Ishikawa (cell line): Measurements from ENCODE around the gene SNX19.

ENCODE experiments used
- CEBPB ChIP-seq: IDR thresholded peaks from 2 replicates; pipeline ENCODE4 v1.6.1; 2012
- CREB1 ChIP-seq: IDR thresholded peaks from 2 replicates; pipeline ENCODE4 v1.6.1; 2012; ENCODE audit warnings: low read depth
- EGR1 ChIP-seq: IDR thresholded peaks from 2 replicates; pipeline ENCODE4 v1.6.1; 2012
- EP300 ChIP-seq: IDR thresholded peaks from 2 replicates; pipeline ENCODE4 v1.6.1; 2012; ENCODE audit warnings: borderline replicate concordance
- FOXM1 ChIP-seq: IDR thresholded peaks from 2 replicates; pipeline ENCODE4 v1.6.1; 2012; ENCODE audit warnings: low read depth, borderline replicate concordance
- MAX ChIP-seq: IDR thresholded peaks from 2 replicates; pipeline ENCODE4 v1.6.1; 2012
- NFIC ChIP-seq: IDR thresholded peaks from 2 replicates; pipeline ENCODE4 v1.6.1; 2012
- RAD21 ChIP-seq: IDR thresholded peaks from 2 replicates; pipeline ENCODE4 v1.6.1; 2012; ENCODE audit warnings: low read depth
- REST ChIP-seq: IDR thresholded peaks from 2 replicates; pipeline ENCODE4 v1.6.1; 2012; ENCODE audit warnings: low read depth, mild to moderate bottlenecking
- TAF1 ChIP-seq: IDR thresholded peaks from 2 replicates; pipeline ENCODE4 v1.6.1; 2012; ENCODE audit warnings: low read depth, mild to moderate bottlenecking
- TCF12 ChIP-seq: IDR thresholded peaks from 2 replicates; pipeline ENCODE4 v1.6.1; 2012; ENCODE audit warnings: low read depth
- TEAD4 ChIP-seq: IDR thresholded peaks from 2 replicates; pipeline ENCODE4 v1.6.1; 2012
- USF1 ChIP-seq: IDR thresholded peaks from 2 replicates; pipeline ENCODE4 v1.6.1; 2012
- YY1 ChIP-seq: IDR thresholded peaks from 2 replicates; pipeline ENCODE4 v1.6.1; 2012; ENCODE audit warnings: low read depth
- ZBTB7A ChIP-seq: IDR thresholded peaks from 2 replicates; pipeline ENCODE4 v1.6.1; 2012; ENCODE audit warnings: low read depth

SNX19 gene

GRCh38 chr11:130890039-130890745 lies 26.1 kb downstream of the SNX19 start:
- TF ChIP-seq REST (no peak), FOXM1 (no peak), EGR1 (no peak), TEAD4 (no peak), ZBTB7A (no peak), CEBPB (no peak), USF1 (no peak), MAX (no peak), TCF12 (no peak), EP300 (no peak)

GRCh38 chr11:130888790-130889189 lies 27.5 kb downstream of the SNX19 start:
- no peak for TF ChIP-seq EP300
- no peak for TF ChIP-seq REST
- TF ChIP-seq CREB1, result no peak
- TF ChIP-seq TEAD4, result no peak
- TF ChIP-seq RAD21, result no peak
- TF ChIP-seq TCF12, result no peak
- no peak for TF ChIP-seq MAX
- no peak for TF ChIP-seq USF1
- no peak for TF ChIP-seq FOXM1
- no peak for TF ChIP-seq TAF1
- no peak for TF ChIP-seq NFIC
- TF ChIP-seq ZBTB7A, result no peak
- no peak for TF ChIP-seq EGR1
- TF ChIP-seq YY1, result no peak
- no peak for TF ChIP-seq CEBPB

- TF ChIP-seq EP300 (no peak), ZBTB7A (no peak), USF1 (no peak), REST (no peak), CREB1 (no peak), TEAD4 (no peak), TAF1 (no peak)
Observed at GRCh38 chr11:130886704-130887103, 29.6 kb downstream of the SNX19 start.

- TF ChIP-seq REST (no peak), CREB1 (no peak), CEBPB (no peak), EGR1 (no peak), USF1 (no peak), TCF12 (no peak), RAD21 (no peak), EP300 (no peak), TEAD4 (no peak), ZBTB7A (no peak), MAX (no peak), NFIC (no peak), TAF1 (no peak), FOXM1 (no peak), YY1 (no peak)
Observed at GRCh38 chr11:130882138-130882551, 34.1 kb downstream of the SNX19 start.
